Body of pancreas (tissue), 4 donors: Measurements from ENCODE around the gene CHAC1.

Experiments
- POLR2A ChIP-seq, 3 donors: fragments of 450-650 bp; IDR thresholded peaks; one replicate each; pipeline ENCODE4 v1.6.1; 2016; ENCODE audit warnings: antibody characterized with exemption in 3 of 3, mild to moderate bottlenecking in 2 of 3
- TF ChIP-seq, protein P1 (sequence below), 7 experiments: fragments of 450-650 bp in 4 of 7; fragments of 200-600 bp in 3 of 7; sonication (generic) in 3 of 7; IDR thresholded peaks; one replicate each; pipeline ENCODE4 v1.5.1; 2016 to 2019; ENCODE audit warnings: antibody characterized with exemption in 7 of 7

DNA sequence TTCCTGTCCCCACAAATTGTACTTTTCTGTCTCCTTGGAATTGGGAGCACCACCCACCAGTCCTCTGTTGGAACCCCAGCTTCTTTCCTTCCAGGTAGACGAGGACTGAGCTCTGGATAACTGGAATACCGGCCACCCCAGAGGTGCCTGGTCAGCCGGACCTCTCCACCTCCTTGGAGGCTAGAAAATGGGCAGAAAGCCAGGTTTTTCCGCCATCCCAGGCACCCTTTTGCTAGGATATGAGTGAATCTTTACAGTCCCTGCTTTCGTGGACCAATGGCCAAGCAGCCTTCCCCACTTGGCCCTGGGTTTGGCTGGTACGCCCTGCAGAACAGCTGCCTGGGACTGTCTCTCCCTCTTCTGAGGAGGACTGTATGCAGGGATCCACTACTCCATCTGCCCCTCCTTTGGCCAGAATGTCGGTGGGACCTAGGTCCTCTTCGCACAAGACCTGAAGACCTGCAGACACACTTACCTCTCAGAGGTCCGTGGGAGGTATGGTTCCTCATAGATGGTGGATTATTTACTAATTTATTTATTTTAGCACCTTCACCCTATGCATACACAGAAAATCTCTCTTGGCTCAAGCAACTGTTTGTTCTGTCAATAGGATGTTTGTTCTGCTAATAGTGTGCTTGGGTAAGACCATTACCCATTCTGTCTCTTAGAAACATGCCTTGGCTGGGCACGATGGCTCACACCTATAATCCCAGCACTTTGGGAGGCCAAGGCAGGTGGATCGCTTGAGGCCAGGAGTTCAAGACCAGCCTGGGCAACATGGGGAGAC lies 8.6 kb upstream of the CHAC1 start:
- TF ChIP-seq, protein P1, sequence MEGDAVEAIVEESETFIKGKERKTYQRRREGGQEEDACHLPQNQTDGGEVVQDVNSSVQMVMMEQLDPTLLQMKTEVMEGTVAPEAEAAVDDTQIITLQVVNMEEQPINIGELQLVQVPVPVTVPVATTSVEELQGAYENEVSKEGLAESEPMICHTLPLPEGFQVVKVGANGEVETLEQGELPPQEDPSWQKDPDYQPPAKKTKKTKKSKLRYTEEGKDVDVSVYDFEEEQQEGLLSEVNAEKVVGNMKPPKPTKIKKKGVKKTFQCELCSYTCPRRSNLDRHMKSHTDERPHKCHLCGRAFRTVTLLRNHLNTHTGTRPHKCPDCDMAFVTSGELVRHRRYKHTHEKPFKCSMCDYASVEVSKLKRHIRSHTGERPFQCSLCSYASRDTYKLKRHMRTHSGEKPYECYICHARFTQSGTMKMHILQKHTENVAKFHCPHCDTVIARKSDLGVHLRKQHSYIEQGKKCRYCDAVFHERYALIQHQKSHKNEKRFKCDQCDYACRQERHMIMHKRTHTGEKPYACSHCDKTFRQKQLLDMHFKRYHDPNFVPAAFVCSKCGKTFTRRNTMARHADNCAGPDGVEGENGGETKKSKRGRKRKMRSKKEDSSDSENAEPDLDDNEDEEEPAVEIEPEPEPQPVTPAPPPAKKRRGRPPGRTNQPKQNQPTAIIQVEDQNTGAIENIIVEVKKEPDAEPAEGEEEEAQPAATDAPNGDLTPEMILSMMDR (IDR thresholded peaks at IDR 0.05): no peak
- no peak for TF ChIP-seq POLR2A (IDR thresholded peaks at IDR 0.05)
